WTC11 (cell line): ENCODE measurements around the gene F5. TPM values are rescaled to one million over a fixed set of nuclear protein-coding genes. Genes with fewer than 3 reads are reported as not detected.

Experiments
- ATAC-seq: fragments of 200-7000 bp; cut with Tn5 transposase; 2 replicates; pipeline ENCODE4 v1.10.0; 2021; ENCODE audit warnings: mild to moderate bottlenecking, moderate library complexity
- CTCF ChIA-PET: fragments of 300-600 bp; sonication (Branson Sonifier 250); formaldehyde crosslinking; loops from one replicate; lab custom pipeline; 2021; ENCODE audit warnings: antibody characterized with exemption; lab: Charles Lee
- POLR2A ChIA-PET: fragments of 350-600 bp; sonication (Branson Sonifier 250); formaldehyde crosslinking; loops from one replicate; lab custom pipeline; 2021; ENCODE audit warnings: antibody characterized with exemption; lab: Charles Lee
- DNase-seq: peaks from one replicate; pipeline ENCODE4 v3.0.0; 2021; ENCODE audit warnings: low spot score
- H3K27ac Mint-ChIP-seq: 2 replicates; pipeline ENCODE4 v1.8.0; 2021; ENCODE audit warnings: mixed read lengths
- H3K27me3 Mint-ChIP-seq: 2 replicates; pipeline ENCODE4 v1.8.0; 2021; ENCODE audit warnings: low read depth, mild to moderate bottlenecking, moderate library complexity, mixed read lengths
- H3K36me3 Mint-ChIP-seq: 2 replicates; pipeline ENCODE4 v1.8.0; 2021; ENCODE audit warnings: mixed read lengths
- H3K4me1 Mint-ChIP-seq: 2 replicates; pipeline ENCODE4 v1.8.0; 2022; ENCODE audit warnings: mixed read lengths
- H3K4me3 Mint-ChIP-seq: 2 replicates; pipeline ENCODE4 v1.8.0; 2021; ENCODE audit warnings: mild to moderate bottlenecking, moderate library complexity, mixed read lengths
- H3K9me3 Mint-ChIP-seq: 2 replicates; pipeline ENCODE4 v1.8.0; 2021; ENCODE audit warnings: mixed read lengths
- AFF4 ChIP-seq: sonication (generic); formaldehyde crosslinking; IDR thresholded peaks from 2 replicates; pipeline ENCODE4 v1.8.1; 2023; ENCODE audit warnings: mild to moderate bottlenecking, missing genetic modification reagents, borderline replicate concordance
- ARID4B ChIP-seq: sonication (generic); formaldehyde crosslinking; IDR thresholded peaks from 2 replicates; pipeline ENCODE4 v1.8.0; 2023; ENCODE audit warnings: missing genetic modification reagents, mild to moderate bottlenecking, borderline replicate concordance
- ATF3 ChIP-seq: sonication (generic); formaldehyde crosslinking; conservative IDR thresholded peaks from 2 replicates; pipeline ENCODE4 v1.8.1; 2022; ENCODE audit warnings: mild to moderate bottlenecking, missing genetic modification reagents
- CBFB ChIP-seq: sonication (generic); formaldehyde crosslinking; IDR thresholded peaks from 2 replicates; pipeline ENCODE4 v1.8.1; 2022; ENCODE audit warnings: mild to moderate bottlenecking, low read depth, missing genetic modification reagents
- ELF4 ChIP-seq: sonication (generic); formaldehyde crosslinking; IDR thresholded peaks from 2 replicates; pipeline ENCODE4 v1.8.1; 2022; ENCODE audit warnings: low read depth, mild to moderate bottlenecking, moderate library complexity, missing genetic modification reagents
- ERG ChIP-seq: fragments of 250-450 bp; sonication (Bioruptor Pico); IDR thresholded peaks from 2 replicates; pipeline ENCODE4 v1.8.0; 2021; ENCODE audit warnings: mild to moderate bottlenecking
- FOXK1 ChIP-seq: sonication (generic); formaldehyde crosslinking; IDR thresholded peaks from 2 replicates; pipeline ENCODE4 v1.8.0; 2022; ENCODE audit warnings: mild to moderate bottlenecking, moderate library complexity, missing genetic modification reagents
- IRF2 ChIP-seq: sonication (generic); formaldehyde crosslinking; IDR thresholded peaks from 2 replicates; pipeline ENCODE4 v1.8.0; 2022; ENCODE audit warnings: low read depth, missing genetic modification reagents, borderline replicate concordance
- MYBL2 ChIP-seq: sonication (generic); formaldehyde crosslinking; IDR thresholded peaks from 2 replicates; pipeline ENCODE4 v1.8.1; 2023; ENCODE audit warnings: mild to moderate bottlenecking, moderate library complexity, missing genetic modification reagents
- NR1H2 ChIP-seq: sonication (generic); formaldehyde crosslinking; IDR thresholded peaks from 2 replicates; pipeline ENCODE4 v1.9.0; 2021; ENCODE audit warnings: mild to moderate bottlenecking, moderate library complexity, missing genetic modification reagents
- RORB ChIP-seq: fragments of 250-450 bp; sonication (Bioruptor Pico); IDR thresholded peaks from 2 replicates; pipeline ENCODE4 v1.9.0; 2021; ENCODE audit warnings: mild to moderate bottlenecking
- SP1 ChIP-seq: sonication (generic); formaldehyde crosslinking; conservative IDR thresholded peaks from 2 replicates; pipeline ENCODE4 v1.8.1; 2022; ENCODE audit warnings: missing genetic modification reagents
- TEAD1 ChIP-seq: sonication (generic); formaldehyde crosslinking; IDR thresholded peaks from 2 replicates; pipeline ENCODE4 v1.8.0; 2022; ENCODE audit warnings: mild to moderate bottlenecking, missing genetic modification reagents
- USF1 ChIP-seq: sonication (generic); formaldehyde crosslinking; IDR thresholded peaks from 2 replicates; pipeline ENCODE4 v1.8.0; 2022; ENCODE audit warnings: mild to moderate bottlenecking, missing genetic modification reagents
- ZMAT4 ChIP-seq: fragments of 250-450 bp; sonication (Bioruptor Pico); IDR thresholded peaks from 2 replicates; pipeline ENCODE4 v1.9.0; 2021; ENCODE audit warnings: mild to moderate bottlenecking
- ZNF671 ChIP-seq: fragments of 250-450 bp; sonication (Bioruptor Pico); IDR thresholded peaks from 2 replicates; pipeline ENCODE4 v1.8.0; 2021; ENCODE audit warnings: mild to moderate bottlenecking
- total RNA-seq: library from RNA; stranded (reverse); gene quantifications from 3 replicates; pipeline ENCODE4 v1.2.3, GENCODE V29; 2021
- TF ChIP-seq, protein P1 (sequence below): sonication (generic); formaldehyde crosslinking; IDR thresholded peaks from 2 replicates; pipeline ENCODE4 v1.8.1; 2022; ENCODE audit warnings: low read depth, missing genetic modification reagents, borderline replicate concordance
- TF ChIP-seq, protein P2 (sequence below): sonication (generic); formaldehyde crosslinking; IDR thresholded peaks from 2 replicates; pipeline ENCODE4 v1.8.0; 2022; ENCODE audit warnings: mild to moderate bottlenecking, missing genetic modification reagents

Gene F5
- total RNA-seq, 1 experiment from 2014 or later: 0.20 TPM

GRCh38 chr1:169468982-169469381 lies 117.3 kb downstream of the F5 start (continued):
- TF ChIP-seq NR1H2 (CRISPR knock-in tag): no peak

DNA sequence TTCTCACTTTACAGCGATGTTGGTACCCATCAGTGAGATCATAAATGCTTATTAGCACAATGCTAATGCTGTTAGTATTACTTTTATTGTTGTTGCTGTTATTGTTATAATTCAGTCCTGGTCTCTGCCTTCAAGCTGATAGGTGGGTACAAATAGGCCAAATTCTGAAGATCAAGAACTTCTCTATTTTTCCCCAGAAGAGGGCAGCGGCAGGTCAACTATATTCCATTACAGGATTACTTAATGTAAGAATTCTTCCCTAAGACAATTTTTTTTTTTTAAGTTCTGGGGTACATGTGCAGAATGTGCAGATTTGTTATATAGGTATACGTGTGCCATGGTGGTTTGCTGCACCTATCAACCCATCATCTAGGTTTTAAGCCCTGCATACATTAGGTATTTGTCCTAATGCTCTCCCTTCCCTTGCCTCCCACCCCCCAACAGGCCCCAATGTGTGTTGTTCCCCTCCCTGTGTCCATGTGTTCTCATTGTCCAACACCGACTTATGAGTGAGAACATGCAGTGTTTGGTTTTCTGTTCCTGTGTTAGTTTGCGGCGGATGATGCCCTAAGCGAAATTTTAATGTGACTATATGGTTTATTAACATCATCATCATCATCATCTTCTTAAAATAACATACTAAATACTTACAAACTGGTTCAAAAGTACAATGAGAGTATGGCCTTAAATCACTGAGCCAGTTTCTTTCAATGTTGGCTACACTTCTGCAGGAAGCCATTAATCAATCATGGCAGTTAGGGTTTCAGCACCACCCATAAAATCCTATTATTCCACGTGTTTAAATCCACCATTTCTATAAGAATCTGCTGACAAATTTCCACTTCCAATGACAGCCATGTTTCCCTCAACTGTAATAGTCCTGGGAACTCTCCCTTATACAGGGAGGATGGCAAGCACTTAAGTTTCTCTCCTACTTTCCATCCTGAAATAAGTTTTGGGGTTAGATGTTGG lies 119.7 kb downstream of the F5 start:
- peak; percentile 59; the same call in 1 of the 2 replicates for ATAC-seq
- ChIA-PET CTCF (interaction anchor here (0.8 to 3.2 kb wide), 3 partner anchors 39 to 245 kb away, joined by 3 to 20 read pairs (median 4); partner anchors contain the start of gene CCDC181), POLR2A (no interaction called here)
- H3K9me3 Mint-ChIP-seq: no peaks in the 10 kb centered on the region
- H3K27ac Mint-ChIP-seq: no peak overlapping the region
- no peak for DNase-seq
- no peaks in the 10 kb centered on the region for H3K27me3 Mint-ChIP-seq
- no peak overlapping the region for H3K4me3 Mint-ChIP-seq
- peaks cover 18% of the 10 kb centered on the region for H3K36me3 Mint-ChIP-seq
- H3K4me1 Mint-ChIP-seq: no peaks in the 10 kb centered on the region
- TF ChIP-seq, protein P1, sequence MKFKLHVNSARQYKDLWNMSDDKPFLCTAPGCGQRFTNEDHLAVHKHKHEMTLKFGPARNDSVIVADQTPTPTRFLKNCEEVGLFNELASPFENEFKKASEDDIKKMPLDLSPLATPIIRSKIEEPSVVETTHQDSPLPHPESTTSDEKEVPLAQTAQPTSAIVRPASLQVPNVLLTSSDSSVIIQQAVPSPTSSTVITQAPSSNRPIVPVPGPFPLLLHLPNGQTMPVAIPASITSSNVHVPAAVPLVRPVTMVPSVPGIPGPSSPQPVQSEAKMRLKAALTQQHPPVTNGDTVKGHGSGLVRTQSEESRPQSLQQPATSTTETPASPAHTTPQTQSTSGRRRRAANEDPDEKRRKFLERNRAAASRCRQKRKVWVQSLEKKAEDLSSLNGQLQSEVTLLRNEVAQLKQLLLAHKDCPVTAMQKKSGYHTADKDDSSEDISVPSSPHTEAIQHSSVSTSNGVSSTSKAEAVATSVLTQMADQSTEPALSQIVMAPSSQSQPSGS (CRISPR knock-in tag): no peak
- no peak for TF ChIP-seq AFF4 (CRISPR knock-in tag)
- TF ChIP-seq NR1H2 (CRISPR knock-in tag): no peak
- no peak for TF ChIP-seq SP1 (CRISPR knock-in tag)
- no peak for TF ChIP-seq IRF2 (CRISPR knock-in tag)
- TF ChIP-seq, protein P2, sequence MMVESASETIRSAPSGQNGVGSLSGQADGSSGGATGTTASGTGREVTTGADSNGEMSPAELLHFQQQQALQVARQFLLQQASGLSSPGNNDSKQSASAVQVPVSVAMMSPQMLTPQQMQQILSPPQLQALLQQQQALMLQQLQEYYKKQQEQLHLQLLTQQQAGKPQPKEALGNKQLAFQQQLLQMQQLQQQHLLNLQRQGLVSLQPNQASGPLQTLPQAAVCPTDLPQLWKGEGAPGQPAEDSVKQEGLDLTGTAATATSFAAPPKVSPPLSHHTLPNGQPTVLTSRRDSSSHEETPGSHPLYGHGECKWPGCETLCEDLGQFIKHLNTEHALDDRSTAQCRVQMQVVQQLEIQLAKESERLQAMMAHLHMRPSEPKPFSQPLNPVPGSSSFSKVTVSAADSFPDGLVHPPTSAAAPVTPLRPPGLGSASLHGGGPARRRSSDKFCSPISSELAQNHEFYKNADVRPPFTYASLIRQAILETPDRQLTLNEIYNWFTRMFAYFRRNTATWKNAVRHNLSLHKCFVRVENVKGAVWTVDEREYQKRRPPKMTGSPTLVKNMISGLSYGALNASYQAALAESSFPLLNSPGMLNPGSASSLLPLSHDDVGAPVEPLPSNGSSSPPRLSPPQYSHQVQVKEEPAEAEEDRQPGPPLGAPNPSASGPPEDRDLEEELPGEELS (CRISPR knock-in tag): no peak
- no peak for TF ChIP-seq CBFB (CRISPR knock-in tag)
- no peak for TF ChIP-seq TEAD1 (CRISPR knock-in tag)
- TF ChIP-seq ATF3 (CRISPR knock-in tag): no peak
- TF ChIP-seq FOXK1 (CRISPR knock-in tag): no peak
- no peak for TF ChIP-seq ZNF671 (CRISPR knock-in tag)
- no peak for TF ChIP-seq ZMAT4 (CRISPR knock-in tag)
- TF ChIP-seq USF1 (CRISPR knock-in tag): no peak
- TF ChIP-seq ERG (CRISPR knock-in tag): no peak
- no peak for TF ChIP-seq ARID4B (CRISPR knock-in tag)
- no peak for TF ChIP-seq RORB (CRISPR knock-in tag)
- no peak for TF ChIP-seq MYBL2 (CRISPR knock-in tag)
- TF ChIP-seq ELF4 (CRISPR knock-in tag): no peak
